ENCODE measurements around the gene IL24.
"Not testable (repeated sequence)": the region's sequence is repeated elsewhere in the genome, so short reads cannot be mapped to it uniquely, and the experiment has no call there.

IL24 gene, protein sequence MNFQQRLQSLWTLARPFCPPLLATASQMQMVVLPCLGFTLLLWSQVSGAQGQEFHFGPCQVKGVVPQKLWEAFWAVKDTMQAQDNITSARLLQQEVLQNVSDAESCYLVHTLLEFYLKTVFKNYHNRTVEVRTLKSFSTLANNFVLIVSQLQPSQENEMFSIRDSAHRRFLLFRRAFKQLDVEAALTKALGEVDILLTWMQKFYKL

DNA sequence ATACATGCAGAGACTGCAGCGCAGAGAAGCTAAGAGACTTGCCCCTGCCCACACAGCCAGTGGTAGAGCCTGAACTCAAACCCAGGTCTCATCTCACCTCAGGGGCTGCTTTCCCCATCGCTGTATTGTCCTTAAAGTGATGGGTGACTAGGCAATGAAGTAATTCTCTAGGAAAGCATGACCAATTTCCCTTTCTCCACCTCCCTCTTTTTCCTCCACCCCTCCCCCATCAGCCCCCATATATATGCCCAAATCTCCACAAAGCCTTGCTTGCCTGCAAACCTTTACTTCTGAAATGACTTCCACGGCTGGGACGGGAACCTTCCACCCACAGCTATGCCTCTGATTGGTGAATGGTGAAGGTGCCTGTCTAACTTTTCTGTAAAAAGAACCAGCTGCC is at the start of gene IL24:
Gene IL24, plus strand, starts transcription at position 269 of the 400 bp plus-strand sequence. CDS start 390 bp downstream, outside the sequence.
- peak within 1 kb of the TSS; percentile 74 for H3K27ac ChIP-seq
- no peak for TF ChIP-seq ZFX (IDR thresholded peaks at IDR 0.05)
- TF ChIP-seq CTCF (conservative IDR thresholded peaks at IDR 0.05): no peak

- TF ChIP-seq CTCF (conservative IDR thresholded peaks at IDR 0.05): no peak
- no peak for TF ChIP-seq ZFX (IDR thresholded peaks at IDR 0.05)
- H3K27ac ChIP-seq: no peak overlapping the region
These were observed 49.3 kb upstream of the IL24 start for GRCh38 chr1:206847946-206848345.

- H3K27ac ChIP-seq: no peak overlapping the region
- TF ChIP-seq ZFX (IDR thresholded peaks at IDR 0.05) (no peak), CTCF (conservative IDR thresholded peaks at IDR 0.05) (no peak)
These were observed 46.8 kb upstream of the IL24 start for GRCh38 chr1:206850401-206850800.

GRCh38 chr1:206851341-206852010 is 45.8 kb upstream of the IL24 start:
- TF ChIP-seq ZFX (IDR thresholded peaks at IDR 0.05): no peak
- TF ChIP-seq CTCF (conservative IDR thresholded peaks at IDR 0.05): no peak
- no peak overlapping the region for H3K27ac ChIP-seq

DNA sequence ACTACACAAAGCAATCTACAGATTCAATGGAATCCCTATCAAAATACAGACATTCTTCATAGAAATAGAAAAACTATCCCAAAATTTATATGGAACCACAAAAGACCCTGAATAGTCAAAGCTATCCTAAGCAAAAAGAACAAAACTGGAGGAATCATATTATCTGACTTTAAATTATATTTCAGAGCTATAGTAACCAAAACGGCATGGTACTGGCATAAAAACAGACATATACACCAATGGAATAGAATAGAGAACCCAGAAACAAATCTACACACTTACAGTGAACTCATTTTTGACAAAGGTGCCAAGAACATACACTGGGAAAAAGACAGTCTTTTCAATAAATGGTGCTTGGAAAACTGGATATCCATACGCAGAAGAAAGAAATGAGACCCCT is 44.6 kb upstream of the IL24 start:
- not testable (repeated sequence) for H3K27ac ChIP-seq

- not testable (repeated sequence) for H3K27ac ChIP-seq
These were observed 43.5 kb upstream of the IL24 start for GRCh38 chr1:206853696-206854095.

DNA sequence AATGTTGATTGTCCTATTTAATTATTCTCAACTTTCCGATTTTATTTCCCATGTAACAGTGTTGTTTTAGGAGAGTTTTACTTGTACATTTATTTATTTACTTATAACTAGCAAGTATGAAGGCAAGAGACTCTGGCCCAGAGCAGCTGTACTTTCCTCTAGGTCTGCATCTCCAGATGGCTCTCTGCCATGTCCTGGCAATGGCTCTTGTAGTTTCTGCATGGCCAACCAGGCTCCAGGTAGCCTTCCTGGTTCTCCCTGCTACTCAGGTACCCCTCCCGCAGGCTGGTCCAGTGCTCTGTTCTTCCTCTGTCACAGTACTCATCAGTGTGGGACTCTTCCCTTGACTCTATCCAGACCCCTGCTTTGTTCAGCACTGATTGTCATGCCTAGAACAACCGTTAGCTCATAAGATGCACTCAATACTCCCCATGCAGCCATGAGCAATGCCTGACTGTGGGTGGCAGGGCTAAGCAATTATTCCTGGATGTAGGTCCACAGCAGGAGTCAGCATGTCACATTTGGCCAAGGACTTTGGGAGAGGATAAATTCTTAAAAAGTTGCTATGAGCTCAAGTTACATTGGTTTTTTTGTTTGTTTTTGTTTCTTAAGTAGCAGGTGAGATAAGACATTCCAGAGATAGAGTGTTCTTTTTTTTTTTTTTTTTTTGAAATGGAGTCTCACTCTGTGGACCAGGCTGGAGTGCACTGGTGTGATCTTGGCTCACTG is 42.7 kb upstream of the IL24 start:
- TF ChIP-seq CTCF (conservative IDR thresholded peaks at IDR 0.05) (no peak), ZFX (IDR thresholded peaks at IDR 0.05) (no peak)
- no peak overlapping the region for H3K27ac ChIP-seq

GRCh38 chr1:206855859-206856258 is 41.4 kb upstream of the IL24 start:
- no peak for TF ChIP-seq ZFX (IDR thresholded peaks at IDR 0.05)
- no peak for TF ChIP-seq CTCF (conservative IDR thresholded peaks at IDR 0.05)
- no peak overlapping the region for H3K27ac ChIP-seq
